ENCODE results near the gene ATP8A2. TPM values are rescaled to one million over a fixed set of nuclear protein-coding genes. Genes with fewer than 3 reads are reported as not detected.

Gene ATP8A2
- total RNA-seq, 2 donors from 2014 or later = 0.08 to 0.19 TPM

GRCh38 chr13:26045142-26045541 lies 673.4 kb downstream of the ATP8A2 start:
- Histone ChIP-seq H3K4me3 (no peak overlapping the region), H3K27me3 (peaks cover under 1 to 8% of the 10 kb centered on the region in 2 donors), H3K36me3 (no peaks in the 10 kb centered on the region), H3K9me3 (no peaks in the 10 kb centered on the region), H3K27ac (no peak overlapping the region), H3K4me1 (peaks cover 0 to 10% of the 10 kb centered on the region in 2 donors)
- TF ChIP-seq CTCF (IDR thresholded peaks at IDR 0.05) = no peak
- DNase-seq (ENCODE audit: low spot score) = no peak

- H3K27me3 ChIP-seq = peaks cover 3 to 22% of the 10 kb centered on the region in 2 donors
- no peak overlapping the region for H3K27ac ChIP-seq
- H3K4me3 ChIP-seq = no peak overlapping the region
- H3K36me3 ChIP-seq = no peaks in the 10 kb centered on the region
- DNase-seq (ENCODE audit: low spot score) = no peak
- H3K9me3 ChIP-seq = no peaks in the 10 kb centered on the region
- TF ChIP-seq CTCF (IDR thresholded peaks at IDR 0.05) = no peak
- H3K4me1 ChIP-seq = peaks cover 0 to 25% of the 10 kb centered on the region in 2 donors
These were observed 674.9 kb downstream of the ATP8A2 start for GRCh38 chr13:26046639-26047038.

- no peaks in the 10 kb centered on the region for H3K9me3 ChIP-seq
- DNase-seq (ENCODE audit: low spot score) = no peak
These were observed 675.3 kb downstream of the ATP8A2 start for GRCh38 chr13:26047040-26047439.

GRCh38 chr13:26048741-26049140 lies 677.0 kb downstream of the ATP8A2 start:
- Histone ChIP-seq H3K4me1 (peaks cover 0 to 30% of the 10 kb centered on the region in 2 donors), H3K36me3 (no peaks in the 10 kb centered on the region), H3K9me3 (no peaks in the 10 kb centered on the region), H3K4me3 (no peak overlapping the region), H3K27me3 (peaks cover 3 to 22% of the 10 kb centered on the region in 2 donors), H3K27ac (no peak overlapping the region)
- no peak for TF ChIP-seq CTCF (IDR thresholded peaks at IDR 0.05)
- DNase-seq (ENCODE audit: low spot score) = no peak

More at GRCh38 chr13:26047040-26047439, 675.3 kb downstream of the ATP8A2 start:
- H3K4me3 ChIP-seq = no peak overlapping the region
- no peak for TF ChIP-seq CTCF (IDR thresholded peaks at IDR 0.05)
- H3K36me3 ChIP-seq = no peaks in the 10 kb centered on the region
- no peak overlapping the region for H3K27ac ChIP-seq
- peaks cover 0 to 29% of the 10 kb centered on the region in 2 donors for H3K4me1 ChIP-seq
- H3K27me3 ChIP-seq = peaks cover 3 to 22% of the 10 kb centered on the region in 2 donors

GRCh38 chr13:26050568-26051230 lies 678.9 kb downstream of the ATP8A2 start:
- H3K27me3 ChIP-seq = peaks cover 6 to 22% of the 10 kb centered on the region in 2 donors

More at GRCh38 chr13:26050568-26051230, 678.9 kb downstream of the ATP8A2 start:
- Histone ChIP-seq H3K4me3 (peak overlapping the region in 1 of 2 donors; percentile 52), H3K36me3 (no peaks in the 10 kb centered on the region), H3K4me1 (peaks cover 0 to 30% of the 10 kb centered on the region in 2 donors), H3K27ac (no peak overlapping the region), H3K9me3 (no peaks in the 10 kb centered on the region)
- TF ChIP-seq CTCF (IDR thresholded peaks at IDR 0.05) = no peak
- DNase-seq (ENCODE audit: low spot score) = no peak
